ENCODE results near the gene LHX5. TPM values are rescaled to one million over a fixed set of nuclear protein-coding genes. Genes with fewer than 3 reads are reported as not detected.

LHX5 gene
- total RNA-seq, 1 donor from 2014 or later = 0.25 TPM

- DNase-seq (ENCODE audit: low read depth) (no peak), FAIRE-seq (no peak)
- Histone ChIP-seq H3K27ac (ENCODE audit: low read depth, low read length) (no peak overlapping the region), H3K9me3 (ENCODE audit: insufficient read depth, low read depth, low read length) (no peaks in the 10 kb centered on the region), H3K27me3 (ENCODE audit: insufficient read depth, low read length) (peaks cover 13% of the 10 kb centered on the region), H4K20me1 (ENCODE audit: insufficient read depth, low read length) (no peaks in the 10 kb centered on the region), H3K36me3 (ENCODE audit: insufficient read depth, low read length) (no peaks in the 10 kb centered on the region), H3K4me1 (ENCODE audit: insufficient read depth, low read length) (no peaks in the 10 kb centered on the region), H3K79me2 (ENCODE audit: insufficient read depth, low read length) (no peaks in the 10 kb centered on the region), H3K4me3 (ENCODE audit: insufficient read depth, low read depth, low read length) (no peak overlapping the region), H3K4me2 (ENCODE audit: low read length) (no peak overlapping the region), H3K9ac (ENCODE audit: low read length) (no peak overlapping the region), H2AFZ (ENCODE audit: low read depth, low read length) (no peak overlapping the region)
- Mint-ChIP-seq H3K4me1 (ENCODE audit: low read depth, unreplicated experiment) (no peaks in the 10 kb centered on the region), H3K27me3 (ENCODE audit: low read depth, unreplicated experiment) (peaks cover 23% of the 10 kb centered on the region), H3K36me3 (ENCODE audit: low read depth, unreplicated experiment) (no peaks in the 10 kb centered on the region), H3K9me3 (ENCODE audit: unreplicated experiment) (peaks cover 4% of the 10 kb centered on the region), H3K27ac (ENCODE audit: unreplicated experiment) (no peak overlapping the region), H3K4me3 (ENCODE audit: unreplicated experiment) (no peak overlapping the region)
- TF ChIP-seq CTCF (IDR thresholded peaks at IDR 0.05; ENCODE audit: insufficient read depth, low read depth, low read length) (no peak), EZH2 (IDR thresholded peaks at IDR 0.05; ENCODE audit: insufficient read depth, low read length) (no peak)
Measured at GRCh38 chr12:113440947-113441782, 30.5 kb downstream of the LHX5 start.

GRCh38 chr12:113440336-113440735 is 31.3 kb downstream of the LHX5 start:
- TF ChIP-seq CTCF (IDR thresholded peaks at IDR 0.05; ENCODE audit: insufficient read depth, low read depth, low read length) (no peak), EZH2 (IDR thresholded peaks at IDR 0.05; ENCODE audit: insufficient read depth, low read length) (no peak)
- no peak for FAIRE-seq
- Histone ChIP-seq H3K4me3 (ENCODE audit: insufficient read depth, low read depth, low read length) (no peak overlapping the region), H3K9ac (ENCODE audit: low read length) (no peak overlapping the region), H3K4me1 (ENCODE audit: insufficient read depth, low read length) (no peaks in the 10 kb centered on the region), H3K27ac (ENCODE audit: low read depth, low read length) (no peak overlapping the region), H3K4me2 (ENCODE audit: low read length) (no peak overlapping the region), H3K27me3 (ENCODE audit: insufficient read depth, low read length) (peaks cover 13% of the 10 kb centered on the region), H4K20me1 (ENCODE audit: insufficient read depth, low read length) (no peaks in the 10 kb centered on the region), H3K36me3 (ENCODE audit: insufficient read depth, low read length) (no peaks in the 10 kb centered on the region), H3K9me3 (ENCODE audit: insufficient read depth, low read depth, low read length) (no peaks in the 10 kb centered on the region), H3K79me2 (ENCODE audit: insufficient read depth, low read length) (no peaks in the 10 kb centered on the region), H2AFZ (ENCODE audit: low read depth, low read length) (no peak overlapping the region)
- Mint-ChIP-seq H3K27ac (ENCODE audit: unreplicated experiment) (no peak overlapping the region), H3K9me3 (ENCODE audit: unreplicated experiment) (peaks cover 2% of the 10 kb centered on the region), H3K4me3 (ENCODE audit: unreplicated experiment) (no peak overlapping the region), H3K4me1 (ENCODE audit: low read depth, unreplicated experiment) (no peaks in the 10 kb centered on the region), H3K36me3 (ENCODE audit: low read depth, unreplicated experiment) (no peaks in the 10 kb centered on the region), H3K27me3 (ENCODE audit: low read depth, unreplicated experiment) (peaks cover 21% of the 10 kb centered on the region)
- DNase-seq (ENCODE audit: low read depth) = no peak

- no peaks in the 10 kb centered on the region for H3K36me3 Mint-ChIP-seq (ENCODE audit: low read depth, unreplicated experiment)
- Histone ChIP-seq H3K4me3 (ENCODE audit: insufficient read depth, low read depth, low read length) (no peak overlapping the region), H4K20me1 (ENCODE audit: insufficient read depth, low read length) (no peaks in the 10 kb centered on the region), H3K79me2 (ENCODE audit: insufficient read depth, low read length) (no peaks in the 10 kb centered on the region), H3K27me3 (ENCODE audit: insufficient read depth, low read length) (peaks cover 13% of the 10 kb centered on the region), H2AFZ (ENCODE audit: low read depth, low read length) (no peak overlapping the region), H3K27ac (ENCODE audit: low read depth, low read length) (no peak overlapping the region), H3K9me3 (ENCODE audit: insufficient read depth, low read depth, low read length) (no peaks in the 10 kb centered on the region), H3K4me2 (ENCODE audit: low read length) (no peak overlapping the region), H3K36me3 (ENCODE audit: insufficient read depth, low read length) (no peaks in the 10 kb centered on the region), H3K4me1 (ENCODE audit: insufficient read depth, low read length) (no peaks in the 10 kb centered on the region), H3K9ac (ENCODE audit: low read length) (no peak overlapping the region)
- FAIRE-seq (no peak), DNase-seq (ENCODE audit: low read depth) (no peak)
- H3K27ac Mint-ChIP-seq (ENCODE audit: unreplicated experiment) = no peak overlapping the region
- TF ChIP-seq CTCF (IDR thresholded peaks at IDR 0.05; ENCODE audit: insufficient read depth, low read depth, low read length) (peak; percentile 56), EZH2 (IDR thresholded peaks at IDR 0.05; ENCODE audit: insufficient read depth, low read length) (no peak)
- no peaks in the 10 kb centered on the region for H3K9me3 Mint-ChIP-seq (ENCODE audit: unreplicated experiment)
- H3K4me3 Mint-ChIP-seq (ENCODE audit: unreplicated experiment) = no peak overlapping the region
- H3K27me3 Mint-ChIP-seq (ENCODE audit: low read depth, unreplicated experiment) = peaks cover 15% of the 10 kb centered on the region
- H3K4me1 Mint-ChIP-seq (ENCODE audit: low read depth, unreplicated experiment) = no peaks in the 10 kb centered on the region
Measured at GRCh38 chr12:113439606-113440030, 32.1 kb downstream of the LHX5 start.

Measured in astrocyte (in vitro differentiated cells and primary cell).